CD4-positive, CD25-positive, alpha-beta regulatory T cell (primary cell): ENCODE measurements around the gene SMAGP. TPM values are rescaled to one million over a fixed set of nuclear protein-coding genes. Genes with fewer than 3 reads are reported as not detected.

ENCODE experiments used
- ATAC-seq, 2 donors: fragments of 150-1000 bp; cut with Tn5 transposase; one replicate each; pipeline ENCODE4 v1.10.0; 2021; ENCODE audit warnings: low read depth in 2 of 2, moderate number of reproducible peaks in 2 of 2, moderate library complexity in 1 of 2
- DNase-seq, 3 donors: peaks; one replicate each; pipeline versions ENCODE4 v3.0.0 to v3.0.0-alpha.2; 2012 to 2022; ENCODE audit warnings: mixed read lengths in 1 of 3
- H3K27ac ChIP-seq: one replicate; pipeline ENCODE4 v1.7.0; 2013; ENCODE audit warnings: mild to moderate bottlenecking, low read length; ENCODE audit not compliant: insufficient read depth, poor library complexity, severe bottlenecking
- H3K27me3 ChIP-seq: one replicate; pipeline ENCODE4 v1.7.0; 2013; ENCODE audit warnings: low read length; ENCODE audit not compliant: control insufficient read depth, insufficient read depth
- H3K36me3 ChIP-seq: one replicate; pipeline ENCODE4 v1.7.0; 2013; ENCODE audit warnings: mild to moderate bottlenecking, low read length, moderate library complexity; ENCODE audit not compliant: control insufficient read depth, insufficient read depth
- H3K4me1 ChIP-seq: 2 replicates; pipeline ENCODE4 v1.7.0; 2013; ENCODE audit warnings: mild to moderate bottlenecking, low read length; ENCODE audit not compliant: insufficient read depth, control insufficient read depth, poor library complexity, severe bottlenecking
- H3K4me3 ChIP-seq: one replicate; pipeline ENCODE4 v1.7.0; 2013; ENCODE audit warnings: low read depth, mild to moderate bottlenecking, low read length, moderate library complexity
- H3K9me3 ChIP-seq, 2 experiments: 1 replicate in 1 of 2; 2 replicates in 1 of 2; pipeline ENCODE4 v1.7.0; 2013; ENCODE audit warnings: low read length in 2 of 2, mild to moderate bottlenecking in 1 of 2, moderate library complexity in 1 of 2; ENCODE audit not compliant: control insufficient read depth in 2 of 2
- H3K27ac Mint-ChIP-seq, 3 donors: one replicate each; pipeline ENCODE4 v1.8.0; 2020 to 2022; ENCODE audit warnings: mild to moderate bottlenecking in 3 of 3, mixed read lengths in 3 of 3, moderate library complexity in 2 of 3
- H3K27me3 Mint-ChIP-seq: one replicate; pipeline ENCODE4 v1.8.0; 2022; ENCODE audit warnings: mild to moderate bottlenecking, mixed read lengths
- H3K36me3 Mint-ChIP-seq: one replicate; pipeline ENCODE4 v1.8.0; 2020; ENCODE audit warnings: mixed read lengths
- H3K4me1 Mint-ChIP-seq, 4 donors: one replicate each; pipeline ENCODE4 v1.8.0; 2020 to 2022; ENCODE audit warnings: mixed read lengths in 4 of 4, mild to moderate bottlenecking in 1 of 4
- H3K4me3 Mint-ChIP-seq, 4 donors: one replicate each; pipeline ENCODE4 v1.8.0; 2020 to 2022; ENCODE audit warnings: mild to moderate bottlenecking in 4 of 4, mixed read lengths in 4 of 4, moderate library complexity in 3 of 4
- H3K9me3 Mint-ChIP-seq, 7 donors: one replicate each; pipeline ENCODE4 v1.8.0; 2020 to 2022; ENCODE audit warnings: mixed read lengths in 7 of 7, mild to moderate bottlenecking in 3 of 7, moderate library complexity in 2 of 7
- polyA plus RNA-seq, 4 donors: library from polyadenylated mRNA; unstranded; fragments of 300-500 nt; fragmentation: Illumina TruSeq; gene quantifications; one replicate each; pipeline ENCODE4 v1.2.3, GENCODE V29; 2021
- total RNA-seq: library from RNA; stranded (reverse); gene quantifications from one replicate; pipeline ENCODE4 v1.2.3, GENCODE V29; 2022

SMAGP gene
- total and polyA plus RNA-seq, 5 donors from 2014 or later = 3.4 to 13.5 (median 6.9) TPM

DNA sequence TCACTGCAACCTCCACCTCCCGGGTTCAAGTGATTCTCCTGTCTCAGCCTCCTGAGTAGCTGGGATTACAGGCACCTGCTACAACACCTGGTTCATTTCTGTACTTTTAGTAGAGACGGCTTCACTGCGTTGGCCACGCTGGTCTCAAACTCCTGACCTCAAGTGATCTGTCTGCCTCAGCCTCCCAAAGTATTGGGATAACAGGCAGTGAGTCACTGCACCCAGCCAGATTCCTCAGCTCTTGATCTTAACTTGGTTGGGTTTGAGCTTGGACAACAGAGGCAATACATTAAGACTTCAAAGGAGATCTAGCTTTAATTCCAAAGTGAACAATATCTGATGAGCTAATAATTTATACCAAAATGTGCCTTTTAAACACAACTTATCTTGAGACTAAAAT, 25.9 kb downstream of the SMAGP start:
- Mint-ChIP-seq H3K4me3 (peak overlapping the region in 2 of 4 donors; percentile 31 to 75), H3K9me3 (no peaks in the 10 kb centered on the region), H3K27me3 (no peaks in the 10 kb centered on the region), H3K36me3 (peaks cover 52% of the 10 kb centered on the region), H3K4me1 (peaks cover 28 to 84% (median 64%) of the 10 kb centered on the region in 4 donors), H3K27ac (peak overlapping the region; percentile 51 to 69 (median 60))
- ATAC-seq = no peak
- no peaks in the 10 kb centered on the region for H3K9me3 ChIP-seq
- peaks cover 48% of the 10 kb centered on the region for H3K36me3 ChIP-seq
- no peak for DNase-seq
- H3K4me3 ChIP-seq = no peak overlapping the region
- H3K27ac ChIP-seq = no peak overlapping the region
- no peaks in the 10 kb centered on the region for H3K27me3 ChIP-seq
- peaks cover 55% of the 10 kb centered on the region for H3K4me1 ChIP-seq

GRCh38 chr12:51242876-51243275, 27.3 kb downstream of the SMAGP start:
- Histone ChIP-seq H3K4me3 (peak overlapping the region; percentile 14), H3K4me1 (peaks cover 53% of the 10 kb centered on the region), H3K27me3 (no peaks in the 10 kb centered on the region), H3K36me3 (peaks cover 48% of the 10 kb centered on the region), H3K27ac (peak overlapping the region; percentile 52), H3K9me3 (no peaks in the 10 kb centered on the region)
- Mint-ChIP-seq H3K27me3 (peaks cover 7% of the 10 kb centered on the region), H3K36me3 (peaks cover 49% of the 10 kb centered on the region), H3K9me3 (no peaks in the 10 kb centered on the region), H3K27ac (peak overlapping the region in 1 of 3 donors; percentile 15), H3K4me1 (peaks cover 28 to 84% (median 69%) of the 10 kb centered on the region in 4 donors), H3K4me3 (peak overlapping the region; percentile 3 to 75 (median 58))
- ATAC-seq = no peak
- DNase-seq = no peak

GRCh38 chr12:51242120-51242519, 28.1 kb downstream of the SMAGP start:
- Mint-ChIP-seq H3K27me3 (peaks cover 9% of the 10 kb centered on the region), H3K4me3 (peak overlapping the region; percentile 57 to 90 (median 70)), H3K27ac (peak overlapping the region; percentile 60 to 79 (median 69)), H3K4me1 (peaks cover 22 to 79% (median 65%) of the 10 kb centered on the region in 4 donors), H3K36me3 (peaks cover 49% of the 10 kb centered on the region), H3K9me3 (no peaks in the 10 kb centered on the region)
- Histone ChIP-seq H3K4me1 (peaks cover 48% of the 10 kb centered on the region), H3K27me3 (no peaks in the 10 kb centered on the region), H3K4me3 (no peak overlapping the region), H3K36me3 (peaks cover 48% of the 10 kb centered on the region), H3K9me3 (no peaks in the 10 kb centered on the region), H3K27ac (peak overlapping the region; percentile 52)
- DNase-seq (no peak), ATAC-seq (no peak)

- H3K27ac Mint-ChIP-seq = peak overlapping the region; percentile 14 to 100 (median 75)
- Histone ChIP-seq H3K9me3 (no peaks in the 10 kb centered on the region), H3K4me1 (peaks cover 37% of the 10 kb centered on the region), H3K36me3 (peaks cover 45% of the 10 kb centered on the region), H3K4me3 (peak overlapping the region; percentile 86), H3K27me3 (no peaks in the 10 kb centered on the region), H3K27ac (no peak overlapping the region)
- no peaks in the 10 kb centered on the region for H3K9me3 Mint-ChIP-seq
- peaks cover 18 to 69% (median 56%) of the 10 kb centered on the region in 4 donors for H3K4me1 Mint-ChIP-seq
- H3K27me3 Mint-ChIP-seq = peaks cover 14% of the 10 kb centered on the region
- DNase-seq (no peak), ATAC-seq (no peak)
- H3K4me3 Mint-ChIP-seq = peak overlapping the region; percentile 95 to 99 (median 98)
- H3K36me3 Mint-ChIP-seq = peaks cover 44% of the 10 kb centered on the region
Measured at GRCh38 chr12:51240971-51241370, 29.2 kb downstream of the SMAGP start.

- Mint-ChIP-seq H3K27ac (peak within 1 kb of the TSS; percentile 99 to 100 (median 100)), H3K4me1 (peaks cover 18 to 50% (median 40%) of the 10 kb centered on the region in 4 donors), H3K27me3 (peaks cover 14% of the 10 kb centered on the region), H3K4me3 (peak within 1 kb of the TSS; percentile 95 to 99 (median 98)), H3K9me3 (no peaks in the 10 kb centered on the region), H3K36me3 (peaks cover 31% of the 10 kb centered on the region)
- peak; percentile 90 to 91 for ATAC-seq
- Histone ChIP-seq H3K36me3 (peaks cover 36% of the 10 kb centered on the region), H3K27ac (peak within 1 kb of the TSS; percentile 100), H3K27me3 (no peaks in the 10 kb centered on the region), H3K4me1 (peaks cover 36% of the 10 kb centered on the region), H3K9me3 (no peaks in the 10 kb centered on the region), H3K4me3 (peak within 1 kb of the TSS; percentile 86)
- peak; percentile 93 to 97 (median 94) for DNase-seq
Measured at GRCh38 chr12:51238510-51239334, 31.5 kb downstream of the SMAGP start, which contains the start of gene DAZAP2. Gene DAZAP2, plus strand, starts transcription at chr12:51238826. Its CDS starts 82 bp downstream, at chr12:51238908.

- H3K9me3 Mint-ChIP-seq = no peaks in the 10 kb centered on the region
Measured at GRCh38 chr12:51238037-51238509, 32.1 kb downstream of the SMAGP start.

GRCh38 chr12:51234530-51234929, 35.7 kb downstream of the SMAGP start:
- ATAC-seq = no peak

More at GRCh38 chr12:51238037-51238509, 32.1 kb downstream of the SMAGP start:
- no peak for DNase-seq
- H3K4me3 ChIP-seq = peak overlapping the region; percentile 86
- no peaks in the 10 kb centered on the region for H3K9me3 ChIP-seq
- peaks cover 17 to 47% (median 38%) of the 10 kb centered on the region in 4 donors for H3K4me1 Mint-ChIP-seq
- H3K4me3 Mint-ChIP-seq = peak overlapping the region; percentile 95 to 99 (median 98)
- peaks cover 36% of the 10 kb centered on the region for H3K4me1 ChIP-seq
- H3K36me3 ChIP-seq = peaks cover 30% of the 10 kb centered on the region
- peaks cover 14% of the 10 kb centered on the region for H3K27me3 Mint-ChIP-seq
- peak overlapping the region; percentile 100 for H3K27ac ChIP-seq
- H3K36me3 Mint-ChIP-seq = peaks cover 30% of the 10 kb centered on the region
- ATAC-seq = no peak
- peak overlapping the region; percentile 99 to 100 (median 100) for H3K27ac Mint-ChIP-seq
- H3K27me3 ChIP-seq = no peaks in the 10 kb centered on the region

More at GRCh38 chr12:51234530-51234929, 35.7 kb downstream of the SMAGP start:
- Mint-ChIP-seq H3K27me3 (peaks cover 20% of the 10 kb centered on the region), H3K36me3 (no peaks in the 10 kb centered on the region), H3K27ac (no peak overlapping the region), H3K4me1 (peaks cover 0 to 15% (median 10%) of the 10 kb centered on the region in 4 donors), H3K9me3 (no peaks in the 10 kb centered on the region), H3K4me3 (peak overlapping the region in 2 of 4 donors; percentile 3 to 40)
- no peaks in the 10 kb centered on the region for H3K27me3 ChIP-seq
- H3K27ac ChIP-seq = no peak overlapping the region
- H3K4me1 ChIP-seq = peaks cover 9% of the 10 kb centered on the region
- H3K36me3 ChIP-seq = no peaks in the 10 kb centered on the region
- no peak for DNase-seq
- no peaks in the 10 kb centered on the region for H3K9me3 ChIP-seq
- H3K4me3 ChIP-seq = no peak overlapping the region
